Endothelial cell (in vitro differentiated cells): Measurements from ENCODE around the gene NEDD1. TPM values are rescaled to one million over a fixed set of nuclear protein-coding genes. Genes with fewer than 3 reads are reported as not detected.

ENCODE experiments used
- DNase-seq: peaks from one replicate; pipeline ENCODE4 v3.0.0; 2021; ENCODE audit warnings: low spot score
- H3K27ac Mint-ChIP-seq: one replicate; pipeline ENCODE4 v1.8.0; 2021; ENCODE audit warnings: mixed read lengths, inconsistent platforms; ENCODE audit not compliant: unreplicated experiment
- H3K27me3 Mint-ChIP-seq: one replicate; pipeline ENCODE4 v1.8.0; 2021; ENCODE audit warnings: mild to moderate bottlenecking, moderate library complexity, mixed read lengths, inconsistent platforms; ENCODE audit not compliant: unreplicated experiment
- H3K36me3 Mint-ChIP-seq: one replicate; pipeline ENCODE4 v1.8.0; 2021; ENCODE audit warnings: mild to moderate bottlenecking, low read depth, mixed read lengths, inconsistent platforms; ENCODE audit not compliant: unreplicated experiment
- H3K4me1 Mint-ChIP-seq: one replicate; pipeline ENCODE4 v1.8.0; 2021; ENCODE audit warnings: mild to moderate bottlenecking, mixed read lengths, inconsistent platforms; ENCODE audit not compliant: unreplicated experiment
- H3K4me3 Mint-ChIP-seq: one replicate; pipeline ENCODE4 v1.8.0; 2021; ENCODE audit warnings: mild to moderate bottlenecking, mixed read lengths, inconsistent platforms; ENCODE audit not compliant: unreplicated experiment
- H3K9me3 Mint-ChIP-seq: one replicate; pipeline ENCODE4 v1.8.0; 2021; ENCODE audit warnings: mixed read lengths, inconsistent platforms; ENCODE audit not compliant: unreplicated experiment
- total RNA-seq: library from RNA; stranded (reverse); fragmentation: NEBNext Ultra II Directional; extraction: Animal tissue kit (Norgen Biotek cat#: 25700); gene quantifications from one replicate; pipeline ENCODE4 v1.2.1, GENCODE V29; 2021; ENCODE audit not compliant: unreplicated experiment
- TF ChIP-seq, protein P1 (sequence below): fragments of 200-600 bp; sonication (generic); IDR thresholded peaks from one replicate; pipeline ENCODE4 v1.5.0; 2021; ENCODE audit warnings: antibody characterized with exemption; ENCODE audit not compliant: unreplicated experiment

The NEDD1 gene
- total RNA-seq, 1 donor from 2014 or later: 18.4 TPM

GRCh38 chr12:96986883-96987523 is 79.9 kb downstream of the NEDD1 start:
- TF ChIP-seq, protein P1, sequence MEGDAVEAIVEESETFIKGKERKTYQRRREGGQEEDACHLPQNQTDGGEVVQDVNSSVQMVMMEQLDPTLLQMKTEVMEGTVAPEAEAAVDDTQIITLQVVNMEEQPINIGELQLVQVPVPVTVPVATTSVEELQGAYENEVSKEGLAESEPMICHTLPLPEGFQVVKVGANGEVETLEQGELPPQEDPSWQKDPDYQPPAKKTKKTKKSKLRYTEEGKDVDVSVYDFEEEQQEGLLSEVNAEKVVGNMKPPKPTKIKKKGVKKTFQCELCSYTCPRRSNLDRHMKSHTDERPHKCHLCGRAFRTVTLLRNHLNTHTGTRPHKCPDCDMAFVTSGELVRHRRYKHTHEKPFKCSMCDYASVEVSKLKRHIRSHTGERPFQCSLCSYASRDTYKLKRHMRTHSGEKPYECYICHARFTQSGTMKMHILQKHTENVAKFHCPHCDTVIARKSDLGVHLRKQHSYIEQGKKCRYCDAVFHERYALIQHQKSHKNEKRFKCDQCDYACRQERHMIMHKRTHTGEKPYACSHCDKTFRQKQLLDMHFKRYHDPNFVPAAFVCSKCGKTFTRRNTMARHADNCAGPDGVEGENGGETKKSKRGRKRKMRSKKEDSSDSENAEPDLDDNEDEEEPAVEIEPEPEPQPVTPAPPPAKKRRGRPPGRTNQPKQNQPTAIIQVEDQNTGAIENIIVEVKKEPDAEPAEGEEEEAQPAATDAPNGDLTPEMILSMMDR: peak; percentile 82
- H3K4me3 Mint-ChIP-seq: no peak overlapping the region

DNA sequence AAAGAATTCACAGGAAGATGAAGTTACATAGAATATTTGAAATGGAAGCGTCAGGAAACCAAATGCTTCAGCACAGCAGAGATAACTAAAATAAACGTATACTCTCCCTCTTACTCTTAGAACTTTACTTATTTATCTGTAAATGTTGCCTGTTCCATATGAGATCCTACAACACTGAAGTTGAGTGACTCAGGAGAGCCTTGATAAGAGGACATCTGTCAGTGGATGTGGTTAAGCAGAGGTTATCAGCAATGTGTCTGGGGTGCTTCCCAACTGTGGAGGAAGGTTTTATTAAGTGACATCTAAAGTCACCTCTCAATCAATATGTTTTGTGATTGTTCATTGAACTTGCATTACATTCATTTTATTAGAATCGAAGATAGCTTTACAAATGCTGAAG is 81.9 kb downstream of the NEDD1 start:
- no peak for DNase-seq
- Mint-ChIP-seq H3K4me1 (peaks cover 43% of the 10 kb centered on the region), H3K27me3 (no peaks in the 10 kb centered on the region)

More at GRCh38 chr12:96986883-96987523, 79.9 kb downstream of the NEDD1 start:
- peak; percentile 44 for DNase-seq
- H3K36me3 Mint-ChIP-seq: no peaks in the 10 kb centered on the region
- H3K27me3 Mint-ChIP-seq: no peaks in the 10 kb centered on the region
- H3K27ac Mint-ChIP-seq: no peak overlapping the region
- H3K4me1 Mint-ChIP-seq: peaks cover 33% of the 10 kb centered on the region
- no peaks in the 10 kb centered on the region for H3K9me3 Mint-ChIP-seq

DNA sequence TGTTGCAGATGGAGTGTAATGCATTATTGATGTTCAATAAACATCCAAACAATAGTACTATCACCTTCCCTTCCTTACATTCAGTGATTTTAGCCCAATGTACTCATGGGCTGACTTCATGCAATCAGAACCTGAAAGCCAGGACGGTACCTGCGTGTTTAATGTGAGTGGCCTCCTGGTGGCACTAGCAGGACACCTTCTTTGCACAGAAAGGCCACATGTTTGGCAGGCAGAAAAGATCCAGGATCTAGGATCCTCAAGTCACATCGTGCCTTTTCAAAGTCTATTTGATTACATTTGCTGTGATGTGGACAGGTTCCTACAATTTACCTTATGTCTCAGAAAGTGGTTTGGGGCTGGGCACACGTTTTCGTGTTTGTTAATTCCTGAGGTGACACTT is 82.9 kb downstream of the NEDD1 start:
- Mint-ChIP-seq H3K9me3 (no peaks in the 10 kb centered on the region), H3K4me3 (no peak overlapping the region), H3K27ac (peak overlapping the region; percentile 86), H3K4me1 (peaks cover 50% of the 10 kb centered on the region), H3K27me3 (no peaks in the 10 kb centered on the region), H3K36me3 (no peaks in the 10 kb centered on the region)
- TF ChIP-seq, protein P1: peak; percentile 44
- peak; percentile 54 for DNase-seq

More for the DNA sequence above, 81.9 kb downstream of the NEDD1 start:
- no peak overlapping the region for H3K4me3 Mint-ChIP-seq
- H3K36me3 Mint-ChIP-seq: no peaks in the 10 kb centered on the region
- no peak overlapping the region for H3K27ac Mint-ChIP-seq
- TF ChIP-seq, protein P1: no peak
- H3K9me3 Mint-ChIP-seq: no peaks in the 10 kb centered on the region

DNA sequence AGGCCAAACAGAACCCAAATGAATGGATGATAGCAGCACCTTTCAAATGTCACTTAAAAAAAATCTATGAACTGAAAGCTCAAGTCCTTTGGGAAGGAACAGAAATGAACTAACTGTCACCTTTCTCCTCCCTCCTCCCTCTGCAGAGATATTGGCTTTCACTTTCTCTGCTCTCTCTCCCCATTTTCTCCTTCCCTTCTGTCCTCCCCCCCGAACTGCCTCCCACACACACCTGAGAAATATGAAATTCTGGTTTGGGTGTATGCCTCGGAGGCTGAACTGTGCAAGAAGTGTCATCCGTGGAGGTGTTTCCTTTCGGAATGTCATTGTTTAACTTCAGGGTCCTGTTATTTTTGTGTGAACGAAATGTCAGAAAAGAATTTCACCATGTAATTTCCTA is 87.8 kb downstream of the NEDD1 start:
- TF ChIP-seq, protein P1: no peak
- H3K4me1 Mint-ChIP-seq: peaks cover 36% of the 10 kb centered on the region
- H3K4me3 Mint-ChIP-seq: no peak overlapping the region
- no peaks in the 10 kb centered on the region for H3K27me3 Mint-ChIP-seq
- no peak overlapping the region for H3K27ac Mint-ChIP-seq
- H3K36me3 Mint-ChIP-seq: no peaks in the 10 kb centered on the region
- no peaks in the 10 kb centered on the region for H3K9me3 Mint-ChIP-seq
- no peak for DNase-seq

DNA sequence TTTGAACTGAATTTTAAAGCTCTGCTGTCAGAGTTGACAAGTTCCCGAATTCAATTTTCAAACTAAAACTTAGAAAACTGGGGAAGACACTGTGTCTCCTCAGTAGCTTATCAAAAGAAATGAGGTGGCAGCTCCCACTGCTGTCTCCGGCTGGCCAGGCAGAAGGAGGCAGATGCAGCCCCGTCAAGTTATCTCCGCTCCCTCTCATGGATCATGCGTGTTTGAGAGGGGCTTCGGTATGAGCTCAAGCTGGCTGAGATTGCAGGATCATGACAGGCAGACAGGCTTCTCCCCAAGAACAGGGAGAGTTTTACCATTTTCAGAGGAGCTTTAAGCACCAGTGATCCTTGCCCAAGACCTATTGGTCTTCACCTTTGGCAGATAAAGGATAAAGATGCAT is 88.8 kb downstream of the NEDD1 start:
- Mint-ChIP-seq H3K27ac (no peak overlapping the region), H3K4me1 (peaks cover 32% of the 10 kb centered on the region), H3K27me3 (no peaks in the 10 kb centered on the region), H3K4me3 (no peak overlapping the region), H3K36me3 (no peaks in the 10 kb centered on the region), H3K9me3 (no peaks in the 10 kb centered on the region)
- TF ChIP-seq, protein P1: no peak
- no peak for DNase-seq
